ENCODE results near the gene GRPEL2. TPM values are rescaled to one million over a fixed set of nuclear protein-coding genes. Genes with fewer than 3 reads are reported as not detected.

Gene GRPEL2
- total RNA-seq, 1 donor from 2014 or later, result 31.7 TPM

- intact Hi-C loops (cut with micrococcal nuclease), result loop anchor here (1.0 kb wide), 6 partner anchors 28 to 247 kb away; partner anchors contain the start of gene GRPEL2
Measured at GRCh38 chr5:149317281-149318048, 27.8 kb upstream of the GRPEL2 start.

GRCh38 chr5:149319174-149319573, 26.1 kb upstream of the GRPEL2 start:
- intact Hi-C loops (cut with micrococcal nuclease), result no loop called here

- intact Hi-C loops (cut with micrococcal nuclease), result no loop called here
Measured at GRCh38 chr5:149320791-149321330, 24.4 kb upstream of the GRPEL2 start.

GRCh38 chr5:149322518-149322917, 22.8 kb upstream of the GRPEL2 start:
- intact Hi-C loops (cut with micrococcal nuclease), result no loop called here

GRCh38 chr5:149323210-149323609, 22.1 kb upstream of the GRPEL2 start:
- intact Hi-C loops (cut with micrococcal nuclease), result no loop called here

GRCh38 chr5:149323621-149324205, 21.6 kb upstream of the GRPEL2 start:
- intact Hi-C loops (cut with micrococcal nuclease), result no loop called here

- intact Hi-C loops (cut with micrococcal nuclease), result no loop called here
Measured at GRCh38 chr5:149324641-149325040, 20.7 kb upstream of the GRPEL2 start.

GRCh38 chr5:149325166-149325735, 20.0 kb upstream of the GRPEL2 start:
- intact Hi-C loops (cut with micrococcal nuclease), result no loop called here

- intact Hi-C loops (cut with micrococcal nuclease), result no loop called here
Measured at GRCh38 chr5:149325894-149326293, 19.4 kb upstream of the GRPEL2 start.

- intact Hi-C loops (cut with micrococcal nuclease), result no loop called here
Measured at GRCh38 chr5:149326611-149327010, 18.7 kb upstream of the GRPEL2 start.

GRCh38 chr5:149328177-149328576, 17.1 kb upstream of the GRPEL2 start:
- intact Hi-C loops (cut with micrococcal nuclease), result no loop called here

GRCh38 chr5:149333711-149334443, 11.4 kb upstream of the GRPEL2 start:
- intact Hi-C loops (cut with micrococcal nuclease), result no loop called here

- intact Hi-C loops (cut with micrococcal nuclease), result no loop called here
Measured at GRCh38 chr5:149337736-149338135, 7.6 kb upstream of the GRPEL2 start.

- intact Hi-C loops (cut with micrococcal nuclease), result no loop called here
Measured at GRCh38 chr5:149338364-149338763, 6.9 kb upstream of the GRPEL2 start.

- intact Hi-C loops (cut with micrococcal nuclease), result loop anchor here (10.0 kb wide), 1 partner anchor 1744 kb away; the partner anchor contains the start of gene TNIP1
Measured at GRCh38 chr5:149340920-149341319, 4.4 kb upstream of the GRPEL2 start.

GRCh38 chr5:149341876-149342275, 3.4 kb upstream of the GRPEL2 start:
- intact Hi-C loops (cut with micrococcal nuclease), result loop anchor here (10.0 kb wide), 1 partner anchor 1743 kb away; the partner anchor contains the start of gene TNIP1

- intact Hi-C loops (cut with micrococcal nuclease), result loop anchor here (2.0 to 10.0 kb wide), 3 partner anchors 103 to 1741 kb away; partner anchors contain the start of gene TNIP1
Measured at GRCh38 chr5:149344151-149344550, 1.1 kb upstream of the GRPEL2 start.

- intact Hi-C loops (cut with micrococcal nuclease), result loop anchor here (1.0 to 10.0 kb wide), 13 partner anchors 11 to 1906 kb away; partner anchors contain the start of genes ADRB2, CD74, CSNK1A1 and FBXO38
Measured at GRCh38 chr5:149345892-149346222, 558 bp downstream of the GRPEL2 start.

GRCh38 chr5:149348518-149348917, 3.2 kb downstream of the GRPEL2 start:
- intact Hi-C loops (cut with micrococcal nuclease), result loop anchor here (2.0 to 10.0 kb wide), 8 partner anchors 384 to 1736 kb away; partner anchors contain the start of genes CD74, FBXO38, JAKMIP2 and PPARGC1B

GRCh38 chr5:149349382-149349781, 4.1 kb downstream of the GRPEL2 start:
- intact Hi-C loops (cut with micrococcal nuclease), result loop anchor here (2.0 to 10.0 kb wide), 8 partner anchors 383 to 1735 kb away; partner anchors contain the start of genes CD74, FBXO38, JAKMIP2 and PPARGC1B

- intact Hi-C loops (cut with micrococcal nuclease), result no loop called here
Measured at GRCh38 chr5:149352169-149352568, 6.9 kb downstream of the GRPEL2 start.
